Stromal cell of bone marrow (primary cell): Measurements from ENCODE around the gene ATXN1.

Experiments used
- DNase-seq: peaks from one replicate; pipeline ENCODE4 v3.0.0-alpha.2; 2012; ENCODE audit warnings: low read depth

ATXN1 gene

GRCh38 chr6:16527691-16528090 lies 233.6 kb downstream of the ATXN1 start:
- no peak for DNase-seq

- DNase-seq: no peak
These were observed 236.9 kb downstream of the ATXN1 start for GRCh38 chr6:16524380-16524707.

- peak; percentile 53 for DNase-seq
These were observed 237.5 kb downstream of the ATXN1 start for GRCh38 chr6:16523606-16524379.

- no peak for DNase-seq
These were observed 238.3 kb downstream of the ATXN1 start for GRCh38 chr6:16522937-16523336.

GRCh38 chr6:16521528-16521927 lies 239.7 kb downstream of the ATXN1 start:
- DNase-seq: no peak

GRCh38 chr6:16519265-16520242 lies 241.7 kb downstream of the ATXN1 start:
- DNase-seq: no peak

- DNase-seq: no peak
These were observed 243.0 kb downstream of the ATXN1 start for GRCh38 chr6:16518265-16518664.

- peak; percentile 39 for DNase-seq
These were observed 247.0 kb downstream of the ATXN1 start for GRCh38 chr6:16514249-16514648.

- no peak for DNase-seq
These were observed 248.5 kb downstream of the ATXN1 start for GRCh38 chr6:16512544-16513290.

- DNase-seq: no peak
These were observed 249.4 kb downstream of the ATXN1 start for GRCh38 chr6:16511723-16512489.

- DNase-seq: peak; percentile 28
These were observed 250.1 kb downstream of the ATXN1 start for GRCh38 chr6:16511040-16511660.

GRCh38 chr6:16510245-16510644 lies 251.0 kb downstream of the ATXN1 start:
- no peak for DNase-seq

GRCh38 chr6:16508959-16509358 lies 252.3 kb downstream of the ATXN1 start:
- no peak for DNase-seq

- DNase-seq: peak; percentile 74
These were observed 255.4 kb downstream of the ATXN1 start for GRCh38 chr6:16505711-16506357.

- DNase-seq: no peak
These were observed 256.7 kb downstream of the ATXN1 start for GRCh38 chr6:16504609-16505008.

- DNase-seq: no peak
These were observed 257.3 kb downstream of the ATXN1 start for GRCh38 chr6:16503970-16504415.

GRCh38 chr6:16503241-16503775 lies 258.0 kb downstream of the ATXN1 start:
- DNase-seq: no peak

GRCh38 chr6:16498957-16499356 lies 262.3 kb downstream of the ATXN1 start:
- DNase-seq: no peak

- DNase-seq: no peak
These were observed 263.0 kb downstream of the ATXN1 start for GRCh38 chr6:16498237-16498636.
